NCI-H82 treated with DMSO at 0.1 percent for 48 hours (cell line): ENCODE results near the gene VAT1.

Experiments used
- DNase-seq: peaks from one replicate; lab custom pipeline; 2025; ENCODE audit not compliant: unreplicated experiment; lab: John Stamatoyannopoulos, UW

The VAT1 gene

DNA sequence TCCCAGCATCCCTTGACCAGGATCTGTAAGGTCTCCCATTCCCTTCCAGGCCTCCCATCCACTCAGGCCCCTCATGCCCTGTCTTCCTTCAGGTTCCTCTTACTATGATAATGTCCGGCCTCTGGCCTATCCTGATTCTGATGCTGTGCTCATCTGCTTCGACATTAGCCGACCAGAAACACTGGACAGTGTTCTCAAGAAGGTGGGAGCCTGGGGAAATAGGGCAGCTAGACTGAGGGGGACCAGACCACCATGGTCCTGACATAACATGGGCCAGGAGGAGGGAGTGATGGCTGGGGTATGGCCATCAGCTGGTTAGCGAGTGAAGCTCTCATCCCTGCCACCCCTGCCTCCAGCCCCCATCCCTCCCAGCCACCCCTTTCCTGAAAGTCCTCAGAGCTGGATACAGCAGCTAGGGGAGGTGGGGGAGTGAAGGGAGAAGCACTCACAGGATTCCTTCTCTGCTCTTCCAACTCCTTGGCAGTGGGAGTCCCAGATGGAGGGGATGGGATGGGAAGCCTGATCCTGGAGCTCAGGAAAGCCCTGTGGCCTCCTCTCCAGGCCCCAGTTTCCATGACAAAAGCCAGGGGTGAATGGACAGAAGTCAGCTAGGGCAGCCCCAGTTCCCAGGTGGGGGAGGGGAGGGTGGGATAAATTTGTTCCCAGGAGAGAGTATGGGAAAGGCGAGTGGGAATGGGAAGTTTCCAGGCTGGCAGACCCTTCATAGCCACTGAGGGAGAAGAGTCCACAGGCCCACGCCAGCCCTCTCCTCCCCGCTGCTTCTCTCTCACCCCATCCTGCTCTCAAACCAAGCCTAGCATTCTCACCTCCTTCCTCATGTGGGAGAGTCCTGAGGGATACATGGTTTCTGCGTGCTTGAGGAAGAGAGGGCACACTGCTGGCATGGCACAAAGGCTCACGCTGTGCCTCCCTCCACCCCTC lies 5.2 kb upstream of the VAT1 start:
- DNase-seq = no peak

DNA sequence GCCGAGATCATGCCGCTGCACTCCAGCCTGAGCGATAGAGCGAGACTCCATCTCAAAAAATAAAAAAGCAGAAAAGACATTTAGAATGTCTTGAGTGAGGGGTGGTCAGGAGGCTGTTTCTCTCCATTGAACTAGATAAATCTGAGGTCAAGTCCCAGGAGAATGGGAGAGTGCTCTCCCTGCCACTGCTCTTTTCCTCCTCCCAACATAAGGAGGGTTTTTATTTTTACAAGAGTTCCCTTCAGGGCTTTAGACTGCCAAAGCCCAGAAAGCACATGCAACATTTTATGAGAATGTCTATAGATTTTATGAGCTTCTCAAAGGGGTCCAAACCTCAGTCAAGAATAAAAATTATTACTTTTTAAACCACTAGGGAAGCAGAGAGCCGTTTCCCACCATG lies 4.4 kb upstream of the VAT1 start:
- no peak for DNase-seq

DNA sequence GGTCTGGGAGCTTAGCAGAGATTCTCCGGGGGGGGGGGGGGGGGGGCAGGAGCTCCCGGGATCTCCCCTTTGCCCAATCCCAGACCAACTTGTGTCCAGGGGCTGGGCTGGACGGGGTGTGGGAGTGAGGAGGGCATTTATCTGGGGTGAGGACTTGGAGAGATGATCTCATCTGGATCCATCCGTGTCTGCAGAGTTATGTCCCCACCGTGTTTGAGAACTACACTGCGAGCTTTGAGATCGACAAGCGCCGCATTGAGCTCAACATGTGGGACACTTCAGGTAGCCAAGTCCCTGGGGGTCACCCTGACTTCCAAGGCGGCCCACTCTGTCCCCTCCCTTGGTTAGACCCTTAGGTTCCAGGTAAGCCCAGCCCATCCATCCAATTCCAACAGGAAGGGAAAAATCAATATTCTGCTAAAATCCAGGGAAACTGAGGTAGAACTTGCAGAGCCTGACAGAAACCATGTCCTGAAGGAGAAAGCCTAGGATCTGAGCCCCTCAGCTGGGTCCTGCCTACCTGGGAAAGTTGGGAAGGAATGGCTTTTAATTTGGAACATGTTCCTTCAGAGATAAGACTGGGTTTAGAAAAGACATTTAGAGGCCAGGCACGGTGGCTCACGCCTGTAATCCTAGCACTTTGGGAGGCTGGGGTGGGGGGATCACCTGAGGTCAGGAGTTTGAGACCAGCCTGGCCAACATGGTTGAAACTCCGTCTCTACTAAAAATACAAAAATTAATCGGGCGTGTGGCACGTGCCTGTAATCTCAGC lies 3.8 kb upstream of the VAT1 start:
- DNase-seq = no peak

DNA sequence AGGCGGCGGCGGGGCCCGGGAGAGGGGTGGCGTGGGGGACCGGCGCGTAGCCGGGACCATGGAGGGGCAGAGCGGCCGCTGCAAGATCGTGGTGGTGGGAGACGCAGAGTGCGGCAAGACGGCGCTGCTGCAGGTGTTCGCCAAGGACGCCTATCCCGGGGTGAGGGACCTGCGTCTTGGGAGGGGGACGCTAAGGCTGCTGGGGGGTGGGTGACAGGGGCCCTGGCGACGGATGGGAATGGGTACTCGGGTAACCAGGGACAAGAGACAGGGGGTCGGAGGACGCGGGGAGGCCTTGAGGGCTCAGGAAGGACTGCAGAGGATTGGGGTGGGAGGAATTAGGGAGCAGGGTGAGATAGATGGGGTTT lies 3.1 kb upstream of the VAT1 start:
- no peak for DNase-seq

DNA sequence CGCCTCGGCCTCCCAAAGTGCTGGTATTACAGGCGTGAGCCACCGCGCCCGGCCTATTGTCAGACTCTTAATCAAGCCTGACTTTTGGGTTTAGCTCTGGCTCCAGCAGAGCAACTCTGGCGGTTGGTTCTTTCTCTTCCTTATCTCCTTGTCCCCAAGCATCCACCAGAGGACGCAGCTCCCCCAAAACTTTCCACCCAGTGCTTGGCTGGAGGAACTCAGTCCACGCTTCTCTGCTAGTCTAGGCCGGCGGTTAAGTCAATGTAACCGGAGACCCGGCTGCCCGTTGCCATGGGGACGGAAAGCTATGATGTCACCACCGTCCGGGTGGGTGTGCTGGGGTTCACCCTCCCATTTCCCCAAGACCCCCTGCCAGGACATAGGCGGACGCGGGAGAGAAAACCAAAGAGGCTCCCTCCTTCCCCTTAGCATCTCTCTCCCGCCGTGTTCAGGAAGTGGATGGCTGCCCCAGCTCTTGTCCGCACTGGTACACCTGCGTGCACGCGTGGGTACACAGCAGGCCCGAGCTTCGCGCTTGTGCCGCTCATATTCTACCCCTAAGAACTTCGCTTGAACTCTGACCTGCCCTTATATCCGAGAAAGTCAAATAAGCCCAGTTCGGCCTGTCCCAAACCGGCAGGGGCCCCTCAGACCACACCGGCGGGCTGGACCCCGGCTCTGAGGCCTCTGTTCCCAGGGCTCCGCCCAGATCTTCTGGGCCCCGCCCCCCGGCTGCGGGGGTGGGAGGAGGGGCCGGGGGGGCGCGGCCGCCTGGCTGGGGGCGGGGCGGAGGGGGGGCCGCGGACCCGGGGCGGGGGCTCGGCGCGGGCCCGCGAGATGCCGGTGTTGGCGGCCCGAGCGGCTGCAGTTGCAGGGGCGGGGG lies 2.5 kb upstream of the VAT1 start, which contains the start of gene RND2:
Gene RND2, plus strand, starts transcription at position 825 of the 883 bp plus-strand sequence. CDS start 117 bp downstream, outside the sequence.
- peak; percentile 82 for DNase-seq

DNA sequence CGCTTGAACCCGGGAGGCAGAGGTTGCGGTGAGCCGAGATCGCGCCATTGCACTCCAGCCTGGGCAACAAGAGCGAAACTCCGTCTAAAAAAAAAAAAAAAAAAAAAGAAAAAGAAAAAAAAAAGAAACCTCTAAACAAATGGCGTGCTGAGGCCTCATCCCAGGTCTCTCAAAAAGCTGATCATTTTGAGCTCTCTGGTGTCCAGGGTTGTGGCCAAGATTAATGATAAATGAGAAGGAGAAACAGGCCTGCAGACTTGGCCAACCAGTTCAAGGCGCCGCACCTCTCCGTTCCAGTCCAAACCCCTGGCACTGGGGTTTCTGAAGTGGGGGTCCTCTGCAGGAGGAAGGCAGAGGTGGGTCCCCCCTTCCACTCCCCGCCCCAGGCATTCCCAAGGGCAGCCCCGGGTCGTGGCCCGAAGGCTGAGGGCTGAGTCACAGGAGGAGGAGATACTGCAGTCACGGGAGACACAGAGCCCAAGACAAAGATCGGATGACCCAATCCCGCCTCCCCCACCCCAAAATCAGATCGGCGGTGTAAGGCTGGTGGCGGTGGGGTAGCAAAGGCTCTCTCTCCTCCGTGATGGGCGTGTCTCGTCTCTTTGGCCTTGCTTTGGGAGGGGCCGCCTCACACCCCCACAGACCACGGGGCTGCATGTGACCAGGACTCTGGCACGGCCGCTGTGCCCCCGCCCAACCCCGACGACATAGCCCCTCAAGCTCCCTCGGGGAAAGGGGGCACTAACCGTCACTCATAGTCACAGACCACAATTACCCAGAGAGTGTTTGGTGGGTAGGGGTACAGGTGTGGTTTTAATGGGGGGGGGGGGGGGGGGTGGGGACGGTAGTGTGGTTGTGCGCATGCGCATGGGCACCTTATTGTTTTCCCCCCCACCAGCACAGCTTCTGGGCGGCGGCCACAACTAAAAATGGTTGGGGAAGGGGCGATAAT lies 1.1 kb downstream of the VAT1 start:
- DNase-seq = no peak

DNA sequence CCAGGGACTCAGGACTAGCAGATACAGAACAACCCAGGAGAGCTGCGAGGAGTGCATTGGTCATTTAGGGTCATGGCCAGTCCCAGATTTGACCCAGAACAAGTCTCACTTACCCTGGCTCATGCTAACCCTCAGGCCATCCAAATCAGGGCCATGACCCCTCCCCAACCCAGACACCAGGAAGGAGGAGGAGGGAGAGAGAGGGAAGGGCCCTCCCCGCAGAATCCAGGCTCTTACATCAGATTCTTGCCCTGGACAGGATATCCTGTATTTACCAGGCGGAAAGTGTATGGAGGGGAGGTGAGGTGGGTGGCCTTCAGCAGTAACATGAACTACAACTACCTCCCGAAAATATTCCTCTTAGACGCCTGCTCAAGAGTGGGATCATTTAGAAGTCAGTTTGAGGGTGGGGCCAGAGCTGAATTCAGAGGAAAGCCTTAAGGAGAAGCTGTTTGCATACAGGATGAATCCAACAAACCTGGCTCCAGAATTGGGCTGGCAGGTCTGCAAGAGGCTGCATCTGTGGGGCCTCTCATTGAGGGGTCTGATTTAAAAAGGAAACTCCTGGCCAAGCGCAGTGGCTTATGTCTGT lies 2.1 kb downstream of the VAT1 start:
- no peak for DNase-seq

DNA sequence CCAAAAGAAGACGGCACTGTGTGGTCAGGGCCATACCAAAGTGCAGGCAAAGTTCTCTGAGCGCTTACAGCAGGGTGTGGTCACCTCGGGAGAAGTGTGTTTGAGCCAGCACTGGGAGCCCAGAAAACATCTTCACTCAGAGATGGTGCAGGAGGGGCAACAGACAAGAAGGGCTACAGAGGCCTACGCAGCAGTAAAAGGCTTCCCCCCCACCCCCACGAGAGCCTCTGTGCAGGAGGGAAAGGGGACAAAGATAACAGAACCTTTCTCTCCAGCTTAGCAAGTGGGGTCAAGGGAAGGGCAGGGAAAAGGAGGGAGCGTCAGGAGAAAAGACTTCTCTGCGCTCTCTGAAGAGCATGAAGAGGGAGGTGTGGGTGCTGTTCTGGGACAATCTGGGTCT lies 2.8 kb downstream of the VAT1 start:
- no peak for DNase-seq

DNA sequence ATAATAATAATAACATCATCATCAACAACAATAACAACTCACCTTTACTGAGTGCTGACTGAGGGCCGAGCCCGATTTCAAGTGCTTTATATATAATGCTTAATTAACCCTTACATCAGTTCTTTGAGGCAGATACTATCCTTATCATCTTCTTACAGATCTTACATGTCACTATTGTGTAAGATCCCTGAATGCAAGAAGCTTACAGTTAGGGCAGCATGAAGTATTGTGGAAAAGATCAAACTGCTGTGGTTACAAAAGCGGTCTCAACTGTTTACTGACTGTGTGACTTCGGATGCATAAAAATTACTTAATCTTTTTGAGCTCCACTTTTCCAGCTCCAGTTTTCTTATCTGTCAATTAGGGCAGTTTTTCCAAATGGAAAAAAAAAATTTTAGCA lies 3.3 kb downstream of the VAT1 start:
- DNase-seq = no peak

DNA sequence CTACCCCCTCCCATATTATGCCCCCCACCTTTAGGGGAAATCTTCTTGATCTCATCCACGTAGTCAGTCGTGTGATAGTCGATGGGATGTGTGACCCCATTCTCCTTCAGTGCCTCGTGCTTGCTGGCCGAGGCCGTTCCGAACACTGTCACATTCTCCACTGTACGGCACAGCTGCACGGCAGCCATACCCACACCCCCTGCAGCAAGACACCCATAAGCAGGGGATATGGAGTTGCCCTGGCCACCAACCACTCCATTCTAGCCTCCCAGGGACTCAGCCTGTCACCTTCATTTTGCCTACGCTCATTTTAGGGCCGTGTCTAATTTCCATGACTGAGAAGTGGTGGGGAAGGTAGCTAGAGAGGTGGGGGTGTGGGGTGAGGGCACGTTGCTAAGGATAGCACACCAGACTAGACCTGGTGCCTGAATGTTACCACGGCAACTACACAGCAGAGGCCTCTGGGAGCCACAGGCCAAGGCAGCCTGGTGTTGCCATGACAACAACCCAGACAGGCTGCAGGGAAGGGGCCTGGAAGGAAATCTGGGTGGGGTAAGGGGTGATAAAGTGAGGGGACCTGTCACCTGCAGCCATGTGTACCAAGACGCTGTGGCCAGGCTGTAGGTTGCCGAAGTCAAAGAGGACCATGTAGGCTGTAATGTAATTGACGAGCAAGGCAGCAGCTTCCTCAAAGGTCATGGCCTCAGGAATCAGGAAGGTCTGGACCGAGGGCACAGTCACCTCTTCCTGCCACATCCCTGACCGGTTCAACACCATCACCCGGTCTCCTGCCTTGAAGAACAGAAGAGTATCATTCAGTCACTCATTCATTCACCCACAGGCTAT lies 4.0 kb downstream of the VAT1 start:
- DNase-seq = no peak

DNA sequence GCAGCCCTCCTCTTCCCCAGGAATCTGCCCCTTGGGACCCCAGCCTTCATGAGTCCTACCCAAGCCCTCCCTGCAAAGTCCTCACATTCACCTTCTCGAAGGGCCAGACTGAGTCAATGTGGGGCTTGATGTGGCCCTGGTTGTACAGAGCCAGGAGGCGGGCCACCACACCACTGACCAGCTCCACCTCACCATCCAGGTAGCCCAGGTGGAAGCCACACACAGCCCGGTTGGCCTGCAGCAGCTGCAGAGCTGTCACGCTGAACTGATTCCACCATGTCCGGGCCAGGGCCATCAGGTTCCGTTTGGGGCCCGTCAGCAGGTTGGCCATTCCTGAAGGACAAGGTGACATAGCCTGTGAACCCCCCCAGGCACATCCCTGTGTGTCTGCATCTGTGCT lies 6.0 kb downstream of the VAT1 start:
- DNase-seq = no peak

DNA sequence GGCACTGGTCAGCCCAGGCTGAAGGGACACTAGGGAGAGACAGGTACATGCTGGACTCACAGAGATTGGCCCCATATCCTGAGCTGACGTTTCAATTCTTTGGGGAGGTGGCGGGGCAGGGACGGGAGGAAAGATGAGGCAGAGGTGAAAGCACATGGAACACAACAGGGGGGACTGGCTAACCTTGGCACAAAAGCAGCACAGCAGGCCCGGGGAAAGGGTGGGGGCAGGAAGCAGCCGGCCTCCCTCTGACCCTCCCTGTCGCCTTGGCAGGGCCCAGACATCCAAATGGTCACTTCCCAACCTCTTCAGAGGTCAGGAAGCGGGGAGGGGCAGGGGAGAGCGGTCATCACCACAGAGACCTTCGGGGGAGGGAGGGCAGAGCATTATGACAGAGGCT lies 6.6 kb downstream of the VAT1 start:
- no peak for DNase-seq

DNA sequence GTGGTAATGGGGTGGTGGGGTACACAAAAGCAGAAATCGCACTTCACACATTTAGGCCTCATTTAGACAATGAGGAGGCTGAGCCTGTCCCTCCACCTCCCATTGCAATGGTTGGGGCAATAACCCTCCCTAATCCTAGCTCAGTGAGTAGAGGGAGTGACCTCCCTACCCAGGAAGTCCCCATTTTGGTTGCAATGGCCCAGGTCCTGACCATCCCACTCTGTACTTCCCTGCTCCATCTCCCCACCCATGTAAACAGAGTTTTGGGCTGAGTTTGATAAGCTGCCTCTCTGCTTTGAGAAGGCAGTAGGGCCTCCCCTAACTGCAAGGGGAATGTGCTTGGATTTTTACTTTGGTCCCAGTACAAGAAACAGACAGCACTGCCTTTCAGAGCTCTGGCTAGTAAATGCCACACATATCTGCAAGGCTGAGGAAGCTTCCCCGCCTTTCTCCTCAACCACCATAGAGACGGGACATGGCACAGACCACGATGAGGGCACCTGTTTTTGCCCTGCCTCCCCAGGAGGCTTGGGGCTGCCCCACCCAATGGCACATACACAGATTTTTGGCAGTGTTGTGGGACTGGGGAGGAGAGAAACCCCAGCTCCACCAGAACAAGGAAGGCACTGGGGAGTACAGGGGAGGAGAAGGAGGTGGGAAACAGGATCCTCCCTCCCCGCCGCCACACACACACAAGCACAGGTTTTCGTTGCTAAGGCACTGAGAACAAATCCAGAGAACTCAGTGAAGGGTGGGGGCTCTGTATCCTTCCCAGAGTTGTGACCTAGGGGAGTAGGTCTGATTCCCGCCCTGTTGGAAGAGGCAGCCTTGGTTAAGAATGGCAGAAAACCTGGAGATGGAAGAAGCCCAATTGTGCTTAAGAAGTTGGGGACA lies 7.3 kb downstream of the VAT1 start:
- DNase-seq = no peak

DNA sequence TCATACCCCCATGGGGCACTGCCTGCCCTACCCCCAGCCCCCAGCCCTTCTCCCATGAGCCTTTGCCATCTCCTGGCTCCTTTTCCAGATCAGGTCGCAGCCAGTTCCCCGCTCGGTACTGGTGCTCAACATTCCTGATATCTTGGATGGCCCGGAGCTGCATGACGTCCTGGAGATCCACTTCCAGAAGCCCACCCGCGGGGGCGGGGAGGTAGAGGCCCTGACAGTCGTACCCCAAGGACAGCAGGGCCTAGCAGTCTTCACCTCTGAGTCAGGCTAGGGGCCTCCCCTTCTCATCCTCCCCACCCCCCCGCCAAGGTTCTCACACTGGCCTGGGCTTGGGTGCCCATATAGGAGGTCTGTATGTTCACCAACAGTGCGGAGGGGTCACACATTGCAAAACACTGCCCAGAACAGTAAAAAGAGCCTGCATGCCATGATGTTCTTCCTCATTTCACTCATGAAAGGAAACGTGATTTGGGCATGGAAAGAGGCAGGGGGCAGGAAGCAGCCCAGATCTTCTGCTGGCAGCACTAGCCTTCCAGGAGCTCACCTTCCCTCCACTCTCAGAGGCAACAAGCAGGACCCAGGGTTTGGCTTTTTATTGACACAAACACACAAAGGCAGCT lies 8.1 kb downstream of the VAT1 start:
- no peak for DNase-seq

DNA sequence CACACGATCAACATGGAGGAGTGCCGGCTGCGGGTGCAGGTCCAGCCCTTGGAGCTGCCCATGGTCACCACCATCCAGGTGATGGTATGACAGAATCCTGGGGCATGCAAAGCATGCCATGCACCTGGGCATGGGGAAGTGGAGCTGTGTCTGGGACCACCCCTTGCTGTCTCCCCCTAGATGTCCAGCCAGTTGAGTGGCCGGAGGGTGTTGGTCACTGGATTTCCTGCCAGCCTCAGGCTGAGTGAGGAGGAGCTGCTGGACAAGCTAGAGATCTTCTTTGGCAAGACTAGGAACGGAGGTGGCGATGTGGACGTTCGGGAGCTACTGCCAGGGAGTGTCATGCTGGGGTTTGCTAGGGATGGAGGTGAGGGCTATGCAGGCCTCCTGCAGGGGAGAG lies 8.9 kb downstream of the VAT1 start:
- DNase-seq = no peak

DNA sequence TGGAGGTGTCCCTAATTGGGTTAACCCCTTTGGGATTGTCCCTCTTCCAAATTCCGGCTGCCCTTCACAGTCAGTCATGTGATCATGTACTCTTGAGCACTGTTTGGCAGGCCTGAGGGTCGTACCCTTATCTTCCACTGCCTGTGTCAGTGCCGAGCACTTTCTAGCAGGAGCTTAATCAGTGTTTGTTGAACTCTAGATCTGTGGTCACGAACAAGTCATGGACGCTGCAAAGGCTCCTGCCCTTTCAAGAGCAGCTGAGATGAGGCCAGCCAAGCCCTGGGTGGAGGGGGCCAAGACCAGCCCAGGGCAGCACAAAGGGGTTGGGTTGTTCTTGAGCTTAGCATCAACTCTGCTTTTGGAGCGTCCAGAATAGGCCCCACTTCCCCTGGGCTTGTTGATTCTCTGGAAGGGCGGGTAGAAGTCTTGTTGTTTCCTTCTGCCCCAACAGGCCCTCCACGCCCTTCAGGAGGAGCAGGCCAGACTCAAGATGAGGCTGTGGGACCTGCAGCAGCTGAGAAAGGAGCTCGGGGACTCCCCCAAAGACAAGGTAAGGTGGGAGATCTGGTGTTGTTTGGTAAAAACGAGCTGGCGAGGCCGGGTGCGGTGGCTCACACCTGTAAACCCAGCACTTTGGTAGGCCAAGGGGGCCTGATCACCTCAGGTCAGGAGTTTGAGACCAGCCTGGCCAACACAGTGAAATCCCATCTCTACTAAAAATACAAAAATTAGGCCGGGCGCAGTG lies 10.3 kb downstream of the VAT1 start:
- DNase-seq = no peak
